ENCODE measurements around the gene PRR27.
"Not testable (repeated sequence)": the region's sequence is repeated elsewhere in the genome, so short reads cannot be mapped to it uniquely, and the experiment has no call there.

The PRR27 gene

DNA sequence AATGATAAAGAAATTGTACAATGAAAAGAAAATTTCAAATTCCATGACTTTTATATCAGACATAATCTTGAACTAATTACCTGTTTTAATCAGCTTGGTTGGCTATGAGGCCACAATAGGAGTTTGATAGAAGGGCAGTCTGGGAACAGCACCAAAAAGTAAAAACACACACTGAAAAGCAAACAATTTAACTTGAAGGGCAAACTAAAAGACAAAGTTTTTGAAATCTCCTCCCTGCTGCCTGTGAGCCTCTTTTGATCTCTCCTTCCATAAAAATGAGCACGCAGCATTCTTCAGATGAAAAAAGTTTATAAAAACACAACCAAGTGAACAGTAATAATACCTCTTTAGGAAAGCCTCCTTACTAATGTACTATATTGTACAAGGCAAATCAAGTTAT is 49.6 kb downstream of the PRR27 start:
- no peak for DNase-seq

DNA sequence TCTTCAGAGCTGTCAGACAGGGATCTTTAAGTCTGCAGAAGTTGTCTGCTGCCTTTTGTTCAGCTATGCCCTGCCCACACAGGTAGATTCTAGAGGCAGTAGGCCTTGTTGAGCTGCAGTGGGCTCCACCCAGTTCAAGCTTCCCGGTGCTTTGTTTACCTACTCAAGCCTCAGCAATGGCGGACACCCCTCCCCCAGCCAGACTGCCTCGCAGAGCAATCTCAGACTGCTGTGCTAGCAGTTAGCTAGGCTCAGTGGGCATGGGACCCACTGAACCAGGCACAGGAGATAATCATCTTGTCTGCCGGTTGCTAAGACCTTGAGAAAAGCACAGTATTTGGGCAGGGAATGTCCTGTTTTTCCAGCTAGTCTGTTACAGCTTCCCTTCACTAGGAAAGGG is 58.7 kb downstream of the PRR27 start:
- DNase-seq, result not testable (repeated sequence)
